K562 (cell line): ENCODE data around the gene ERCC2. TPM values are rescaled to one million over a fixed set of nuclear protein-coding genes. Genes with fewer than 3 reads are reported as not detected.

Experiments used
- BCOR ChIP-seq: fragments of 450-650 bp; IDR thresholded peaks from 2 replicates; pipeline ENCODE4 v1.6.1; 2016
- BHLHE40 ChIP-seq: IDR thresholded peaks from 2 replicates; pipeline ENCODE4 v1.6.1; 2011; ENCODE audit warnings: low read length, improper control_type of control experiment
- BRD9 ChIP-seq: fragments of 450-650 bp; IDR thresholded peaks from 2 replicates; pipeline ENCODE4 v1.6.1; 2018; ENCODE audit warnings: low read depth; ENCODE audit not compliant: partially characterized antibody
- CC2D1A ChIP-seq: fragments of 450-650 bp; IDR thresholded peaks from 2 replicates; pipeline ENCODE4 v1.6.1; 2017; ENCODE audit warnings: mild to moderate bottlenecking
- CHD2 ChIP-seq: IDR thresholded peaks from 2 replicates; pipeline ENCODE4 v1.6.1; 2011; ENCODE audit warnings: low read depth, low read length
- DLX4 ChIP-seq: fragments of 250-450 bp; sonication (Bioruptor Pico); IDR thresholded peaks from 2 replicates; pipeline ENCODE4 v1.6.1; 2021; ENCODE audit warnings: mild to moderate bottlenecking
- EHMT2 ChIP-seq: fragments of 450-650 bp; IDR thresholded peaks from 2 replicates; pipeline ENCODE4 v1.6.1; 2018; ENCODE audit warnings: antibody characterized with exemption
- FOXK1 ChIP-seq: sonication (generic); formaldehyde crosslinking; IDR thresholded peaks from 2 replicates; pipeline ENCODE4 v1.8.0; 2022; ENCODE audit warnings: missing genetic modification reagents, mild to moderate bottlenecking, borderline replicate concordance
- LARP7 ChIP-seq: fragments of 450-650 bp; IDR thresholded peaks from 2 replicates; pipeline ENCODE4 v1.6.1; 2016
- MAX ChIP-seq: sonication (generic); formaldehyde crosslinking; IDR thresholded peaks from 2 replicates; pipeline ENCODE4 v1.9.0; 2022; ENCODE audit warnings: mild to moderate bottlenecking, missing genetic modification reagents
- NR2C2 ChIP-seq, 2 experiments: fragments of 200-800 bp in 1 of 2; sonication (Bioruptor generic) in 1 of 2; sonication (generic) in 1 of 2; formaldehyde crosslinking in 1 of 2; IDR thresholded peaks; 2 replicates each; pipeline versions ENCODE4 v1.6.1 to v1.8.0; 2016 to 2022; ENCODE audit warnings: mild to moderate bottlenecking in 1 of 2, missing compliant biosample characterization in 1 of 2, missing genetic modification characterization in 1 of 2, missing genetic modification reagents in 1 of 2
- PHF20 ChIP-seq: fragments of 450-650 bp; IDR thresholded peaks from 2 replicates; pipeline ENCODE4 v1.6.1; 2018; ENCODE audit not compliant: partially characterized antibody
- PHF8 ChIP-seq: fragments of 200-600 bp; sonication (generic); IDR thresholded peaks from 2 replicates; pipeline ENCODE4 v1.6.1; 2012; ENCODE audit warnings: mixed run types, mild to moderate bottlenecking, inconsistent platforms, low read length, moderate library complexity, borderline replicate concordance
- RBFOX2 ChIP-seq: fragments of 200-400 bp; formaldehyde crosslinking; IDR thresholded peaks from 2 replicates; pipeline ENCODE4 v1.6.1; 2017; ENCODE audit warnings: low read depth, mild to moderate bottlenecking, low read length, moderate library complexity
- SETDB1 ChIP-seq: IDR thresholded peaks from one replicate; pipeline ENCODE4 v1.6.1; 2012; ENCODE audit warnings: low read length, control low read depth, inconsistent platforms
- SIX5 ChIP-seq, 2 experiments: IDR thresholded peaks; 2 replicates each; pipeline ENCODE4 v1.6.1; 2011; ENCODE audit warnings: low read length in 2 of 2, borderline replicate concordance in 1 of 2, low read depth in 1 of 2, mild to moderate bottlenecking in 1 of 2, moderate library complexity in 1 of 2; ENCODE audit not compliant: insufficient read depth in 1 of 2
- TCF7 ChIP-seq: sonication (generic); IDR thresholded peaks from 2 replicates; pipeline ENCODE4 v1.6.1; 2016; ENCODE audit warnings: antibody characterized with exemption, borderline replicate concordance
- TFAP4 ChIP-seq: sonication (generic); formaldehyde crosslinking; IDR thresholded peaks from 2 replicates; pipeline ENCODE4 v1.8.0; 2022; ENCODE audit warnings: missing genetic modification reagents, mild to moderate bottlenecking, moderate library complexity, borderline replicate concordance
- TOE1 ChIP-seq, 2 experiments: fragments of 450-650 bp in 1 of 2; sonication (generic) in 1 of 2; formaldehyde crosslinking in 1 of 2; IDR thresholded peaks; 2 replicates each; pipeline versions ENCODE4 v1.7.1 to v1.8.0; 2016 to 2022; ENCODE audit warnings: borderline replicate concordance in 2 of 2, mild to moderate bottlenecking in 2 of 2, antibody characterized with exemption in 1 of 2, inconsistent platforms in 1 of 2, low read depth in 1 of 2, missing genetic modification reagents in 1 of 2, moderate library complexity in 1 of 2
- TRIM24 ChIP-seq, 2 experiments: fragments of 450-650 bp; IDR thresholded peaks; 2 replicates each; pipeline ENCODE4 v1.6.1; 2016
- ZFP1 ChIP-seq: fragments of 450-650 bp; formaldehyde crosslinking; IDR thresholded peaks from 2 replicates; pipeline ENCODE4 v1.4.0; 2020; ENCODE audit warnings: mild to moderate bottlenecking, mixed read lengths
- ZNF239 ChIP-seq: fragments of 250-450 bp; sonication (Bioruptor Pico); IDR thresholded peaks from 2 replicates; pipeline ENCODE4 v1.4.0; 2020; ENCODE audit warnings: mild to moderate bottlenecking
- polyA plus RNA-seq, 8 experiments: library from polyadenylated mRNA; depleted of rRNA in 4 of 8; stranded (reverse) in 5 of 8; unstranded in 3 of 8; fragments of >200 nt; fragmentation: Nextera tagmentation in 2 of 8; fragmentation: Illumina TruSeq in 1 of 8; extraction: Ambion mirVana in 2 of 8; extraction: Trizol in 1 of 8; gene quantifications; 2 replicates each; pipeline versions ENCODE4 v1.2.1 to v1.2.3, GENCODE V29; 2011 to 2014; ENCODE audit warnings: inconsistent platforms in 1 of 8, missing spikeins in 1 of 8
- total RNA-seq, 7 experiments: library from RNA; depleted of rRNA in 6 of 7; stranded (reverse); fragments of >200 nt in 6 of 7; fragmentation: Illumina TruSeq in 2 of 7; extraction: Trizol in 2 of 7; gene quantifications; 2 replicates each; pipeline versions ENCODE4 v1.2.1 to v1.2.3, GENCODE V29; 2011 to 2021; ENCODE audit warnings: low replicate concordance in 1 of 7
- TF ChIP-seq, protein P1 (sequence below): fragments of 450-650 bp; formaldehyde crosslinking; IDR thresholded peaks from 2 replicates; pipeline ENCODE4 v1.4.0; 2022; ENCODE audit warnings: missing genetic modification characterization
- TF ChIP-seq, protein P2 (sequence below): fragments of 450-650 bp; formaldehyde crosslinking; IDR thresholded peaks from 2 replicates; pipeline ENCODE4 v1.4.0; 2020; ENCODE audit warnings: mild to moderate bottlenecking

Gene ERCC2
- total and polyA plus RNA-seq, 9 of the 15 experiments (the other 6 are each of a cell fraction or from before 2014, with no cell fraction given): 2.2 to 55.9 (median 23.4) TPM

DNA sequence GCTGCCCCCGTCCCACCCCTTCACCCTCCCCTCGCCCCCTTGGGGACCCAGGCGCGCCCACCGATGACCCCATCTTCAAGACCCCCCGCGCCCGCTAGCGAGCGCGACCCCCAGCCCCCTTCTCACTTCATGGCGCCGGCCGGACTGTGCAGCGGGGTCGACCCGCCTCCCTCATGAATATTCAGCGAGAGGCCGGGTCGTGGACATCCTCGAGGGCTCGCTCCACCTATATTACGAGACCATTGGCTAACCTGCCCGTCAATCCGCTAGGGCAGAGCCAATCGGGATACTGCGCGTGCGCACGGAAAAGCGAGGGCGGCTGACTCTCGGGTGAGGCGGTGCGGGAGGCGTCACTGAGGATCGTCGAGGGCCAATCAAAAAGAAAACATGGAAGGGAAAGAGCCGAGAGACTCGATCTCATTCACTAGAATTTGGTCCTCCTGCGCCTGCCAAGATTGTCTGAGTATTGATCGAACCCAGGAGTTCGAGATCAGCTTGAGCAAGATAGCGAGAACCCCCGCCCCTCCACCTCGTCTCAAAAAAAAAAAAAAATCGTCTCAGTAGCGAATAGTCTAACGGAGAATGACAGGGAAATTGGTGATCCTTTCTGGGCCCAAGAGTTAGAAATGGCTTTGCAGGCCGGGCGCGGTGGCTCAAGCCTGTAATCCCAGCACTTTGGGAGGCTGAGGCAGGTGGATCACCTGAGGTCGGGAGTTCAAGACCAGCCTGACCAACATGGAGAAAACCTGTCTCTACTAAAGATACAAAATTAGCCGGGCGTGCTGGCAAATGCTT, at the start of gene ERCC2 (continued):
- TF ChIP-seq SETDB1 (no peak), BRD9 (peak; percentile 51), PHF20 (peak; percentile 85), BHLHE40 (peak; percentile 69), PHF8 (peak; percentile 73), EHMT2 (0 out of 2 replicates have a peak, but pooled peaks have one; percentile 15), CC2D1A (peak; percentile 57; the same call in 1 of the 2 replicates), BCOR (peak; percentile 66; the same call in 1 of the 2 replicates), MAX (CRISPR knock-in tag) (no peak), SIX5 (IDR thresholded peaks at IDR 0.05; ENCODE audit: borderline replicate concordance in 1 of 2, insufficient read depth in 1 of 2, low read depth in 1 of 2, low read length in 2 of 2) (no peak), CHD2 (peak; percentile 88), TOE1 (IDR thresholded peaks at IDR 0.05; ENCODE audit: borderline replicate concordance) (peak; percentile 69; the same call in 1 of the 2 replicates), TOE1 (CRISPR knock-in tag; IDR thresholded peaks at IDR 0.05; ENCODE audit: borderline replicate concordance, low read depth) (no peak), RBFOX2 (peak; percentile 68), FOXK1 (CRISPR knock-in tag) (peak; percentile 56; the same call in 1 of the 2 replicates), DLX4 (CRISPR knock-in tag) (no peak), TRIM24 (IDR thresholded peaks at IDR 0.05) (0 out of 4 replicates have a peak, but pooled peaks of 1 of the 2 experiments have one; percentile 12), LARP7 (no peak), ZFP1 (no peak), ZNF239 (no peak), NR2C2 (CRISPR knock-in tag; IDR thresholded peaks at IDR 0.05) (no peak), NR2C2 (tag; IDR thresholded peaks at IDR 0.05) (peak; percentile 34; the same call in 1 of the 2 replicates), TFAP4 (peak; percentile 8; the same call in 1 of the 2 replicates), TCF7 (no peak)
- TF ChIP-seq, protein P1, sequence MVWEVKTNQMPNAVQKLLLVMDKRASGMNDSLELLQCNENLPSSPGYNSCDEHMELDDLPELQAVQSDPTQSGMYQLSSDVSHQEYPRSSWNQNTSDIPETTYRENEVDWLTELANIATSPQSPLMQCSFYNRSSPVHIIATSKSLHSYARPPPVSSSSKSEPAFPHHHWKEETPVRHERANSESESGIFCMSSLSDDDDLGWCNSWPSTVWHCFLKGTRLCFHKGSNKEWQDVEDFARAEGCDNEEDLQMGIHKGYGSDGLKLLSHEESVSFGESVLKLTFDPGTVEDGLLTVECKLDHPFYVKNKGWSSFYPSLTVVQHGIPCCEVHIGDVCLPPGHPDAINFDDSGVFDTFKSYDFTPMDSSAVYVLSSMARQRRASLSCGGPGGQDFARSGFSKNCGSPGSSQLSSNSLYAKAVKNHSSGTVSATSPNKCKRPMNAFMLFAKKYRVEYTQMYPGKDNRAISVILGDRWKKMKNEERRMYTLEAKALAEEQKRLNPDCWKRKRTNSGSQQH (CRISPR knock-in tag): no peak
- TF ChIP-seq, protein P2, sequence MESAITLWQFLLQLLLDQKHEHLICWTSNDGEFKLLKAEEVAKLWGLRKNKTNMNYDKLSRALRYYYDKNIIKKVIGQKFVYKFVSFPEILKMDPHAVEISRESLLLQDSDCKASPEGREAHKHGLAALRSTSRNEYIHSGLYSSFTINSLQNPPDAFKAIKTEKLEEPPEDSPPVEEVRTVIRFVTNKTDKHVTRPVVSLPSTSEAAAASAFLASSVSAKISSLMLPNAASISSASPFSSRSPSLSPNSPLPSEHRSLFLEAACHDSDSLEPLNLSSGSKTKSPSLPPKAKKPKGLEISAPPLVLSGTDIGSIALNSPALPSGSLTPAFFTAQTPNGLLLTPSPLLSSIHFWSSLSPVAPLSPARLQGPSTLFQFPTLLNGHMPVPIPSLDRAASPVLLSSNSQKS (CRISPR knock-in tag): no peak
